GM23248 (cell line): Measurements from ENCODE around the gene RABIF.

Experiments used
- EZH2 ChIP-seq: fragments of 200-600 bp; sonication (generic); IDR thresholded peaks from 2 replicates; pipeline ENCODE4 v1.6.1; 2018; ENCODE audit warnings: antibody characterized with exemption, mild to moderate bottlenecking; ENCODE audit not compliant: insufficient read depth, poor library complexity, severe bottlenecking
- EZH2phosphoT487 ChIP-seq: fragments of 200-600 bp; sonication (generic); IDR thresholded peaks from 2 replicates; pipeline ENCODE4 v1.6.1; 2018; ENCODE audit warnings: antibody characterized with exemption, moderate library complexity, mild to moderate bottlenecking, low read depth; ENCODE audit not compliant: insufficient read depth

GRCh38 chr1:202905331-202905730, 16.4 kb upstream of the RABIF start:
- TF ChIP-seq EZH2phosphoT487 = no peak
- no peak for TF ChIP-seq EZH2
